RWPE1 (cell line): ENCODE data around the gene GAS2.

Experiments used
- CTCF ChIA-PET: fragments of 350-600 bp; sonication (Branson Sonifier 250); formaldehyde crosslinking; extraction: SDS; loops from one replicate; lab custom pipeline; 2021; lab: Yijun Ruan, JAX
- POLR2A ChIA-PET: fragments of 400-600 bp; formaldehyde crosslinking; extraction: SDS; loops from one replicate; lab custom pipeline; 2020; ENCODE audit warnings: antibody characterized with exemption; ENCODE audit not compliant: low non-redundant PET; lab: Yijun Ruan, JAX
- DNase-seq: peaks from one replicate; pipeline ENCODE4 v3.0.0; 2012; ENCODE audit warnings: low spot score
- H3K27ac ChIP-seq: fragments of 450-650 bp; 2 replicates; pipeline ENCODE4 v1.5.1; 2017
- CTCF ChIP-seq: fragments of 450-650 bp; conservative IDR thresholded peaks from 2 replicates; pipeline ENCODE4 v1.5.1; 2017; ENCODE audit warnings: low read depth, mild to moderate bottlenecking

The GAS2 gene

GRCh38 chr11:22732588-22732987 is 66.2 kb downstream of the GAS2 start:
- POLR2A ChIA-PET = no interaction called here
- H3K27ac ChIP-seq = no peak overlapping the region
- TF ChIP-seq CTCF = no peak
- CTCF ChIA-PET = no interaction called here
- DNase-seq = no peak

- no peak for TF ChIP-seq CTCF
- CTCF ChIA-PET = interaction anchor here (0.5 kb wide), 2 partner anchors 12 to 24 kb away, joined by 3 read pairs; no protein-coding TSS in a partner anchor
- no peak overlapping the region for H3K27ac ChIP-seq
- POLR2A ChIA-PET = no interaction called here
- DNase-seq = no peak
Observed at GRCh38 chr11:22733475-22734248, 67.3 kb downstream of the GAS2 start.

- ChIA-PET CTCF (no interaction called here), POLR2A (no interaction called here)
- no peak for DNase-seq
Observed at GRCh38 chr11:22734628-22735345, 68.4 kb downstream of the GAS2 start.

DNA sequence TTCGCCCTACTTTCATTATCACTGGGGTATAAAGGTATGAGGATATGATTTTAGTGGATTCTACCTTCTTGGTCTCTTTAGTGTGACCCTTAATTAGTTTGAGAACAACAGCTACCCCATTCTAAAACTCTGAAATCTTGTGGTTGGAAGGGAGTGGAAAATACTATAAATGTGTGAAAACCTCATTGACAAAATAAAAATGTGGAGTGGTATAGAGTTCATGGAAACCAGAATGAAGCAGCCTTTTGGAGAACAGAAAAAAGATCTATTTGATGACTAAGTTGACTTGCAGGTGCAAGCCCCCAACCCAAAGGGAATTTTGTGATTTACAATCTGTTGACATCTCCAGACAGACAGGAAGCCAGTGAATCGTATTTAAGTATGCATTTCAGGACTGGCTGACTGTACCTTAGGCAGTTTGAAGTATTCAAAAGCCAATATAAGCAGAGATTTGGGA is 75.8 kb downstream of the GAS2 start:
- TF ChIP-seq CTCF = no peak
- DNase-seq = no peak
- H3K27ac ChIP-seq = no peak overlapping the region
- CTCF ChIA-PET = no interaction called here
- POLR2A ChIA-PET = no interaction called here

More at GRCh38 chr11:22734628-22735345, 68.4 kb downstream of the GAS2 start:
- TF ChIP-seq CTCF = no peak
- no peak overlapping the region for H3K27ac ChIP-seq

- CTCF ChIA-PET = no interaction called here
- no peak for DNase-seq
- TF ChIP-seq CTCF = no peak
- POLR2A ChIA-PET = no interaction called here
- no peak overlapping the region for H3K27ac ChIP-seq
Observed at GRCh38 chr11:22749536-22749935, 83.1 kb downstream of the GAS2 start.

GRCh38 chr11:22752908-22753310 is 86.5 kb downstream of the GAS2 start:
- ChIA-PET CTCF (no interaction called here), POLR2A (no interaction called here)
- TF ChIP-seq CTCF = no peak
- H3K27ac ChIP-seq = no peak overlapping the region
- DNase-seq = no peak
